ENCODE measurements around the gene ERBB4. TPM values are rescaled to one million over a fixed set of nuclear protein-coding genes. Genes with fewer than 3 reads are reported as not detected.

The ERBB4 gene
- total RNA-seq, 1 experiment from 2014 or later = 0.04 TPM

GRCh38 chr2:212357606-212358005 is 181.0 kb downstream of the ERBB4 start:
- WGBS (ENCODE audit: extremely low coverage, insufficient read length, low lambda C conversion rate) = no CpG with 5 or more reads among the region's 5 CpGs
- no peak for DNase-seq
- Mint-ChIP-seq H3K4me1 (0 out of 4 replicates have a peak, but pooled peaks cover 0 to 4% of the 10 kb centered on the region in 2 experiments), H3K27me3 (ENCODE audit: low read depth) (no peaks in the 10 kb centered on the region), H3K4me3 (no peak overlapping the region), H3K9me3 (no peaks in the 10 kb centered on the region), H3K27ac (no peak overlapping the region), H3K36me3 (ENCODE audit: insufficient read depth in 1 of 3, low read depth in 3 of 3) (no peaks in the 10 kb centered on the region)
- H2BK120ac ChIP-seq (ENCODE audit: low read depth, low read length, poor library complexity, severe bottlenecking) = no peak overlapping the region
- no peak overlapping the region for H3K14ac ChIP-seq (ENCODE audit: insufficient read depth, low read length)
- no peak overlapping the region for H3K4me2 ChIP-seq (ENCODE audit: insufficient read depth, insufficient read length, low read length)
- no peaks in the 10 kb centered on the region for H3K4me1 ChIP-seq (ENCODE audit: insufficient read depth, low read length)
- H3K9ac ChIP-seq (ENCODE audit: extremely low read depth, insufficient read length, low read length) = no peak overlapping the region
- no peak for TF ChIP-seq CTCF (conservative IDR thresholded peaks at IDR 0.05)
- no peak overlapping the region for H2BK12ac ChIP-seq (ENCODE audit: insufficient read length, low read depth, low read length)
- no peak overlapping the region for H2AK5ac ChIP-seq (ENCODE audit: insufficient read length, low read length)
- H3K9me3 ChIP-seq (ENCODE audit: control insufficient read depth, low read depth, low read length) = no peaks in the 10 kb centered on the region
- H2AFZ ChIP-seq (ENCODE audit: low read length) = no peak overlapping the region
- H3K18ac ChIP-seq (ENCODE audit: insufficient read length, low read depth, low read length) = no peak overlapping the region
- H3K79me2 ChIP-seq (ENCODE audit: insufficient read depth, low read length) = no peaks in the 10 kb centered on the region
- no peak overlapping the region for H4K5ac ChIP-seq (ENCODE audit: insufficient read length, low read depth, low read length)
- H3K56ac ChIP-seq (ENCODE audit: insufficient read length, low read depth, low read length) = no peak overlapping the region
- no peaks in the 10 kb centered on the region for H3K79me1 ChIP-seq (ENCODE audit: insufficient read depth, low read depth, low read length, poor library complexity, severe bottlenecking)
- no peaks in the 10 kb centered on the region for H3K23me2 ChIP-seq (ENCODE audit: insufficient read length, low read depth, low read length, poor library complexity, severe bottlenecking)
- no peak overlapping the region for H2BK15ac ChIP-seq (ENCODE audit: low read depth, low read length)
- no peak overlapping the region for H4K8ac ChIP-seq (replicated peaks; ENCODE audit: insufficient read length, low read depth, low read length)
- no peaks in the 10 kb centered on the region for H4K20me1 ChIP-seq (ENCODE audit: control insufficient read depth, insufficient read depth, insufficient read length)
- no peak overlapping the region for H3K27ac ChIP-seq (ENCODE audit: insufficient read length, low read depth, low read length)
- H3K23ac ChIP-seq (ENCODE audit: insufficient read length, low read depth, low read length) = no peak overlapping the region
- H3K4ac ChIP-seq (ENCODE audit: low read depth, low read length) = no peak overlapping the region
- no peak overlapping the region for H3T11ph ChIP-seq (ENCODE audit: low read length)
- H4K91ac ChIP-seq (ENCODE audit: insufficient read length, low read depth, low read length) = no peak overlapping the region
- no peaks in the 10 kb centered on the region for H3K27me3 ChIP-seq (ENCODE audit: insufficient read depth, low read length)
- no peak overlapping the region for H2BK20ac ChIP-seq (ENCODE audit: low read depth, low read length, poor library complexity, severe bottlenecking)
- no peak overlapping the region for H2BK5ac ChIP-seq (ENCODE audit: insufficient read length, low read length)

All from H9 (cell line).